Fibroblast of lung (primary cell): ENCODE measurements around the gene PITPNB. TPM values are rescaled to one million over a fixed set of nuclear protein-coding genes. Genes with fewer than 3 reads are reported as not detected.

ENCODE experiments used
- DNase-seq, 2 donors: peaks; one replicate each; pipeline versions ENCODE4 v3.0.0 to v3.0.0-alpha.2; 2010; ENCODE audit warnings: low read depth in 2 of 2
- H2AFZ ChIP-seq: 2 replicates; pipeline ENCODE4 v1.5.1; 2012; ENCODE audit warnings: low read length, control low read depth, inconsistent platforms
- H3K27ac ChIP-seq: 2 replicates; pipeline ENCODE4 v1.5.1; 2011; ENCODE audit warnings: low read length, control low read depth; ENCODE audit not compliant: insufficient read depth
- H3K27me3 ChIP-seq: 2 replicates; pipeline ENCODE4 v1.5.1; 2011; ENCODE audit warnings: mild to moderate bottlenecking, low read length; ENCODE audit not compliant: control insufficient read depth, insufficient read depth
- H3K36me3 ChIP-seq: 2 replicates; pipeline ENCODE4 v1.5.1; 2011; ENCODE audit warnings: low read length; ENCODE audit not compliant: control insufficient read depth, insufficient read depth
- H3K4me1 ChIP-seq: 2 replicates; pipeline ENCODE4 v1.5.1; 2011; ENCODE audit warnings: low read length; ENCODE audit not compliant: control insufficient read depth, insufficient read depth; ENCODE audit errors: extremely low read depth
- H3K4me2 ChIP-seq: 2 replicates; pipeline ENCODE4 v1.5.1; 2011; ENCODE audit warnings: low read length, control low read depth; ENCODE audit not compliant: insufficient read depth; ENCODE audit errors: extremely low read depth
- H3K4me3 ChIP-seq, 4 experiments: fragments of 200-600 bp in 1 of 4; sonication (generic) in 1 of 4; replicated peaks in 1 of 4; 2 replicates each; pipeline ENCODE4 v1.5.1; 2011 to 2016; ENCODE audit warnings: low read length in 4 of 4, low read depth in 3 of 4, mild to moderate bottlenecking in 3 of 4, control low read depth in 2 of 4, inconsistent platforms in 1 of 4, mixed read lengths in 1 of 4; ENCODE audit not compliant: insufficient read depth in 1 of 4; ENCODE audit errors: control extremely low read depth in 1 of 4
- H3K79me2 ChIP-seq: 2 replicates; pipeline ENCODE4 v1.5.1; 2012; ENCODE audit warnings: mild to moderate bottlenecking, low read length, inconsistent platforms; ENCODE audit not compliant: control insufficient read depth, insufficient read depth
- H3K9ac ChIP-seq: 2 replicates; pipeline ENCODE4 v1.5.1; 2011; ENCODE audit warnings: mild to moderate bottlenecking, low read length, control low read depth; ENCODE audit not compliant: insufficient read depth
- H3K9me3 ChIP-seq: 2 replicates; pipeline ENCODE4 v1.5.1; 2012; ENCODE audit warnings: low read depth, low read length; ENCODE audit not compliant: control insufficient read depth, insufficient read depth
- H4K20me1 ChIP-seq: 2 replicates; pipeline ENCODE4 v1.5.1; 2011; ENCODE audit warnings: low read length; ENCODE audit not compliant: control insufficient read depth, insufficient read depth; ENCODE audit errors: extremely low read depth
- EZH2 ChIP-seq: IDR thresholded peaks from 2 replicates; pipeline ENCODE4 v1.5.1; 2012; ENCODE audit warnings: low read length, control low read depth, mild to moderate bottlenecking; ENCODE audit errors: missing control alignments
- polyA plus RNA-seq, 2 donors: library from polyadenylated mRNA; depleted of rRNA in 1 of 2; stranded (reverse) in 1 of 2; unstranded in 1 of 2; fragments of >200 nt; gene quantifications; 2 replicates each; pipeline ENCODE4 v1.2.1, GENCODE V29; 2011 to 2012; ENCODE audit warnings: missing spikeins in 1 of 2
- total RNA-seq: library from RNA; depleted of rRNA; stranded (reverse); fragments of >200 nt; gene quantifications from 2 replicates; pipeline ENCODE4 v1.2.1, GENCODE V29; 2014
- TF ChIP-seq, protein P1 (sequence below), 2 donors: IDR thresholded peaks in 1 of 2; conservative IDR thresholded peaks in 1 of 2; 1 replicate in 1 of 2; 2 replicates in 1 of 2; pipeline ENCODE4 v1.5.1; 2011 to 2012; ENCODE audit warnings: low read length in 2 of 2, control low read depth in 1 of 2, inconsistent platforms in 1 of 2, low read depth in 1 of 2, mild to moderate bottlenecking in 1 of 2

Gene PITPNB
- total and polyA plus RNA-seq, 2 donors (not counting 1 experiment from before 2014, with no cell fraction given): 42.4 to 79.4 TPM

DNA sequence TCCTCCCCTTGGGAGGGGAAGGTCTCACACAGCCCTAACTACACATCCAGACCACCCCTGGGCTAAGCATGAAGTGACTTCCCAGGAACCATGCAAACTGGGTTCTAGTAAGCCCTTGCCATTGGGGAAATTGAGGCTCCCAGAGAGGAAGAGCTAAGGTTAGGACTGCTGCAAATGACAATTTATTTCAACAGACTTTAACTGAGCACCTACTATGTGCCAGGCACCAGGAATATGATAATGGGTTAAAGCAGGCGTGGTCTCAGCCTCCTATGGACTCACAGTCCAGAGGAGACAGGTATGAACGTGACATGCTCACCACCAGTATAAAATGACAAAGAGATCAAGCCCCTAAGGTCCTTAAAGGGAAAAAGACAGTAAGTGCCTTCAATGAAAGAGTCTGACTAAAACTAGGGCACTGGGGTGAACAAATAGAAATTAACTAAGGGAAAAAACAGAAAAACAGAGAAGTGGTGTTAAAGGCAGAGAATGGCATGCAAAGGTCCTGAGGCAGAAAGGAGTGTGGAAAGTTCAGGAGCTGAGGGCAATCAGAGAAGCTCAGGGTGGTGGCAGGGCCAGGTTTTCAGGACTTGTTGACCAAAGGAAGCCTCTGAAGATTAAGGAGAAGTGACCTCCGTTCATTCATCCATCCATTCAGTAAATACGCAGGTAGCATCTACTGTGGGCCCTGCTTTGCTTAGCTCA is 103.1 kb downstream of the PITPNB start:
- no peak overlapping the region for H2AFZ ChIP-seq
- H3K9me3 ChIP-seq: no peaks in the 10 kb centered on the region
- no peak overlapping the region for H3K27ac ChIP-seq
- H3K4me1 ChIP-seq: peaks cover 3% of the 10 kb centered on the region
- H3K36me3 ChIP-seq: no peaks in the 10 kb centered on the region
- no peak overlapping the region for H3K9ac ChIP-seq
- no peak for TF ChIP-seq EZH2
- TF ChIP-seq, protein P1, sequence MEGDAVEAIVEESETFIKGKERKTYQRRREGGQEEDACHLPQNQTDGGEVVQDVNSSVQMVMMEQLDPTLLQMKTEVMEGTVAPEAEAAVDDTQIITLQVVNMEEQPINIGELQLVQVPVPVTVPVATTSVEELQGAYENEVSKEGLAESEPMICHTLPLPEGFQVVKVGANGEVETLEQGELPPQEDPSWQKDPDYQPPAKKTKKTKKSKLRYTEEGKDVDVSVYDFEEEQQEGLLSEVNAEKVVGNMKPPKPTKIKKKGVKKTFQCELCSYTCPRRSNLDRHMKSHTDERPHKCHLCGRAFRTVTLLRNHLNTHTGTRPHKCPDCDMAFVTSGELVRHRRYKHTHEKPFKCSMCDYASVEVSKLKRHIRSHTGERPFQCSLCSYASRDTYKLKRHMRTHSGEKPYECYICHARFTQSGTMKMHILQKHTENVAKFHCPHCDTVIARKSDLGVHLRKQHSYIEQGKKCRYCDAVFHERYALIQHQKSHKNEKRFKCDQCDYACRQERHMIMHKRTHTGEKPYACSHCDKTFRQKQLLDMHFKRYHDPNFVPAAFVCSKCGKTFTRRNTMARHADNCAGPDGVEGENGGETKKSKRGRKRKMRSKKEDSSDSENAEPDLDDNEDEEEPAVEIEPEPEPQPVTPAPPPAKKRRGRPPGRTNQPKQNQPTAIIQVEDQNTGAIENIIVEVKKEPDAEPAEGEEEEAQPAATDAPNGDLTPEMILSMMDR (conservative IDR thresholded peaks at IDR 0.05 in 1 of 2, IDR thresholded peaks at IDR 0.05 in 1 of 2; ENCODE audit: low read depth in 1 of 2, low read length in 2 of 2): no peak
- no peaks in the 10 kb centered on the region for H4K20me1 ChIP-seq
- H3K27me3 ChIP-seq: no peaks in the 10 kb centered on the region
- DNase-seq: no peak
- no peak overlapping the region for H3K4me2 ChIP-seq
- no peaks in the 10 kb centered on the region for H3K79me2 ChIP-seq
- no peak overlapping the region for H3K4me3 ChIP-seq

DNA sequence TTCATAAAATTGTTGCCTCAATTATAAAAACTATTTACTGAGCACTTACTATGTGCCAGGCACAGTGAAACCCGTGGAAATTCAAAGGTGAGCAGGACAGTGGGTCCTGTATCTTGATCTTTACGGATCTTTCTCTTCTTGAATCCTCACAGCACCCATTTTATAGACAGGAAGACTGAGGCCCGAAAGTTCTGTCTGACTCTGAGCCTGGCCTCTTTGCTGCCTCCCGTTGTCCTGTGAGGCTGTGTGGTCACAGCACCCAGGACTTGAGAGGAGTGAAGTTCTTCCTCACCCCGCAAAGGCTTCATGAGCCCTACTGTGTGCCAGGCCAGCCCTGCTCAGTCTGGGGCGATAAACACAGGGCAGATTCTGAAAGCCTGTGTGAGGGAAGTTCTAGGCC is 104.1 kb downstream of the PITPNB start:
- Histone ChIP-seq H3K4me1 (peaks cover 10% of the 10 kb centered on the region), H3K4me3 (no peak overlapping the region)

DNA sequence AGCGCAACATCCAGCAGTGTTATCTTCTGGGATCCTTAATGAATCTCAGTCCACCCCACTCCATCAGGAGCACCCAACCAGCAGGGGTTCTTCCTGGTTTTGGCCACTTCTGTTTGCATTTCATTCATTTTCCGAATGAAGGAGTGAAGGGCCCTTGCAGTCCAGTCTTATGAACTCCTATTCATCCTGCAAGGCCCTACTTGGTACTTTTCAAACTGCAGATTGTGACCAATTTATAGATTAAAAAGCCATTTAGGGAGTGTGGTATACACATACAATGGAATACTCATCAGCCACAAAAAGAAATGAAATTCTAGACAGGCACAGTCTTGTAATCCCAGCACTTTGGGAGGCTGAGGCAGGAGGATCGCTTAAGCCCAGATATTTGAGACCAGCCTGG is 107.3 kb downstream of the PITPNB start:
- Histone ChIP-seq H3K4me3 (no peak overlapping the region), H2AFZ (no peak overlapping the region), H3K27me3 (peaks cover 8% of the 10 kb centered on the region), H3K4me1 (peaks cover 10% of the 10 kb centered on the region), H3K9me3 (no peaks in the 10 kb centered on the region), H3K9ac (no peak overlapping the region), H3K36me3 (no peaks in the 10 kb centered on the region), H4K20me1 (no peaks in the 10 kb centered on the region), H3K4me2 (no peak overlapping the region), H3K79me2 (no peaks in the 10 kb centered on the region), H3K27ac (no peak overlapping the region)
- no peak for TF ChIP-seq EZH2
- TF ChIP-seq, protein P1 (conservative IDR thresholded peaks at IDR 0.05 in 1 of 2, IDR thresholded peaks at IDR 0.05 in 1 of 2; ENCODE audit: low read depth in 1 of 2, low read length in 2 of 2): no peak
- DNase-seq: no peak

More for the DNA sequence above, 104.1 kb downstream of the PITPNB start:
- no peak overlapping the region for H3K4me2 ChIP-seq
- H3K27ac ChIP-seq: no peak overlapping the region
- TF ChIP-seq EZH2: no peak
- TF ChIP-seq, protein P1 (conservative IDR thresholded peaks at IDR 0.05 in 1 of 2, IDR thresholded peaks at IDR 0.05 in 1 of 2; ENCODE audit: low read depth in 1 of 2, low read length in 2 of 2): no peak
- no peaks in the 10 kb centered on the region for H3K36me3 ChIP-seq
- H2AFZ ChIP-seq: no peak overlapping the region
- no peak for DNase-seq
- H3K79me2 ChIP-seq: no peaks in the 10 kb centered on the region
- H4K20me1 ChIP-seq: no peaks in the 10 kb centered on the region
- no peaks in the 10 kb centered on the region for H3K9me3 ChIP-seq
- no peak overlapping the region for H3K9ac ChIP-seq
- no peaks in the 10 kb centered on the region for H3K27me3 ChIP-seq
